CD4-positive, alpha-beta T cell treated with Interferon alpha-2 for 1 hour (primary cell): Measurements from ENCODE around the gene THYN1.
A peak's percentile ranks its signal among the peaks of the same experiment; 100 is the strongest.

ENCODE experiments used
- DNase-seq, 2 donors: peaks; one replicate each; pipeline ENCODE4 v3.0.0-alpha.2; 2020 to 2022

THYN1 gene

DNA sequence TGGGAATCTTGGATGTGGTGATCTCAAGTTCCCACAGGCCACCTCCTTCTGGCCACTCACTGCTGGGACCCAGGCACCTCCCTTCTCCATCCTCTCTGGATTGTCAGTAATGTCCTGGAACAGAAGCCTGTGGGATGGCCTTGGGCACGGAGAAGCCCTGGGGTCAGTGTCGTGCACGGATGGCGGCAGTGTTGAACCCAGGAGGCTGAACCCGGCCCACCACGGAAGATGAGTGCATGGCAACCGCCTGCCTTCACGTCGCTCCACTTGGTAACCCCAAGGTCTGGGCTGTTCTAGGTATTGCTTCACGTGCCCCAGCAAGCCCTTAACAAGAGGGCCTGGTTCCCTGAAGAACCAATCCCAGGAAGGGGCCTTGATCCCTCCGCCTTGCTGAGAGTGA, 7.1 kb downstream of the THYN1 start:
- DNase-seq, result no peak

DNA sequence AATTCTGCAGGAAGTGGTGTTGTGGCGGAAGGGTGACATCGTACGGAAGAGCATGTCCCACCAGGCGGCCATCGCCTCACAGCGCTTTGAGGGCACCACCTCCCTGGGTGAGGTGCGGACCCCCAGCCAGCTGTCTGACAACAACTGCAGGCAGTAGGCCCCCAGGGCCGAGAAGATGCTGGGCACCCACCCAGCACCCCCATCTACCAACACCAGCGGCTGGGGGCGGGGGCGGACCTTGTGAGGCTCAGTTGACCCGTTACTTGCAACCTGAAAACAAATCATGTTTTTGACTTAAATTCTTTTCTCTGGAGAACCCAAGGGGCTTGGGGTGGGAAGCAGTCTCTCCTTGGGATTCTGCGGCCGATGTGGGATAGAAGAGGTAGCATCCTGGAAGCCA, 7.7 kb downstream of the THYN1 start:
- DNase-seq, result no peak

DNA sequence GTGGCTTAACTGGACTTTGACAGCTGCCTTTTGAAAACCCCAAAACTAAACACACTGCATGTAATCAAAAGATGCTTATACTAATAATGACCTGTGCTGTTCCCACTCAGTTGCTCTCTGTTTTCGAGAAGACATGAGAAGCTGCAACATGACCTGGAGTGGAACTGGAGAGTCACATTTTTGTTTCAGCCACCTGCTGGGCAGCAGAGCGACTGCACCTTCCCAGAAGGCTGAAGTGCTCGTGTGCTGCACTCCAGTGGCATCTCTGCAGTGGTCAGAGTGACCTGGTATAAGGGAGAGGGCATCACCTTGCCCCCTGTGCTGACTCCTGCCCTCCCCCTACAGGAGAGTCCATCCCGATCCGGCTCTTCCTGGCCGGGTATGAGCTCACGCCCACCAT, 8.6 kb downstream of the THYN1 start:
- DNase-seq, result peak in 1 of 2 donors; percentile 33

DNA sequence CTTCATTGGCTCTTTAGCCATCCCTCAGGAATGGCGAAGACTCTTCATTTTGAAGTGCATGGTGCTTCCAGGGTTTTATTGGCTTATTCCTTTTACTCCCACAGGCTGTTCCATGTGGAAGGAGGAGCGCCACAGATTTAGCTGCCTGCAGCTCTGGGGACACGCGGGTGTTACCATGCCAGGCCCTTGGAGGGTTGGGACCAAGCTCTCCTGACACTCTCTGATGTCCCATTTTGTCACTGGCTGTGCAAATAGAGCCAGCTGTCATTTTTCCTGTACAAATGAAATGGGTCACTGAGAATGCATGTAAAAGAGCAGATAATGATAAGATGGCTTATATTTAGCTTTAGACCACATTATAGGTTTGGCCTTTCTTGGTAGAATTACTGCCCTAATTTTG, 9.2 kb downstream of the THYN1 start:
- DNase-seq, result no peak

DNA sequence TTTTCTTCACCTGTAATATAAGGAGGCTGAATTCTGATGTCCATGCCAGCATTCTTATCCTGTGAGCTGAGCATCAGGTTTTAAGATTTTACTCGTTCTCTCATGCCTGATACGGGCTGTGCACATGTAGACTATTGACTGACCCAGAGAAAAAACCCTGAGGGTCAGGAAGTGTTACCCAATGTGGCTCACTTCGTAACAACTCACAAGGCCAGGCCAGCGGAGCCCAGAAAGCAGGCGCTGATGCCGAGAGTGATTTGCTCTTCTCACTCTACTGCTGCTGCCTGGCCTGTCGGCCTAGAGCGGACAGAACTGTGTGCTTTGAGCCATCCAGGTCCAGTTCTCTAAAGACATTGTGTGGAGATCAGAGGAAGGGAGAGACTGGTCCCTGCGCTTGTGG, 10.8 kb downstream of the THYN1 start:
- no peak for DNase-seq

DNA sequence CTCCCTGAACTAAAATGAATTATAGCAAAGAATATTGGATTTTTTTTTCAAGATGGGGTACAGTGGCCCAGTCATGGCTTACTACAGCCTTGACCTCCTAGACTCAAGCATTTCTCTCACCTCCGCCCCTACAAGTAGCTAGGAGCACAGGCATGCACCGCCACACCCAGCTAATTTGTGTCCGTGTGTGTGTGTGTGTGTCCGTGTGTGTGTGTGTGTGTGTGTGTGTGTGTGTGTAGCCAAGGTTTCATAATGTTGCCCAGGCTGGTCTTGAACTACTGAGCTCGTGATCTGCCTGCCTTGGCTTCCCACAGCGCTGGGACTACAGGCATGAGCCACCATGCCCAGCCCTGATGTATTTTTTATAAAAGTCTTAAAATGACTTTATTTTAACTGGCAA, 12.6 kb downstream of the THYN1 start:
- DNase-seq, result no peak

DNA sequence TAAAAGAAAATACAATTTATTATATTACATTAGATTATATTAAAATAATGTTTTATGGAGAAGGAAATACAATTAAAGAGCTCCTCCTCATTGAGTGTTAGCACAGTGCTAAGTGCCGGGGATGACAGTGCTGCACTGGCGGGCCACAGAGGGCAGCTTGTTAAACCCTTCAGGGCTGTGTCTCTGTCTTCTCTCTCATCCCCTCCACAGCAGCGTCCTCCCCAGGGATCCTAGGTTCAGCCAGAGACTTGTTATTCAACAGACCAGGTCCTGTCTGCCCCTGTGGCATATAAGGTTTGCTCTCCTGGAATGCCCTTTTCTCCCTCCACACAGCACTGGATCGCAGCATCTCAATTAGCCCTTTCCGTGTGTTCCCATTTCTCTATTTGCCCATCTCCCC, 14.2 kb downstream of the THYN1 start:
- DNase-seq, result no peak

DNA sequence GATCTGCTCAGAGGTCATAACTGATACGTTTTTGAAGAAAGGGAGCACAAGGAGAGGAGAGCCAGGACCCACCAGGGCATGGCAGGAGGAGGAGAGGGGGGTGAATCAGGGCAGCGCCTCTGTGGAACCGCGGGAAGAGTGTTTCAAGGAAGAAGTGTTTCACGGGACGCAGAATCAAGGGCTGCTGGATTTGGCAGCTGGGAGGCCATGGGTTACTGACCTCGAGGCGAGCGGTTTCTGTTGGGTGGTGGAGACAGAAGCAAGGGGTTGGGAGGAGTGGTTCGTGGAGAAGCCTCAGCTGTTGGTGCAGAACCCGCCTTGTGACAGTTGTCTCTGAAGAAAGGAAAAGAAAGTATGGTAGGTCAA, 15.6 kb downstream of the THYN1 start:
- no peak for DNase-seq

DNA sequence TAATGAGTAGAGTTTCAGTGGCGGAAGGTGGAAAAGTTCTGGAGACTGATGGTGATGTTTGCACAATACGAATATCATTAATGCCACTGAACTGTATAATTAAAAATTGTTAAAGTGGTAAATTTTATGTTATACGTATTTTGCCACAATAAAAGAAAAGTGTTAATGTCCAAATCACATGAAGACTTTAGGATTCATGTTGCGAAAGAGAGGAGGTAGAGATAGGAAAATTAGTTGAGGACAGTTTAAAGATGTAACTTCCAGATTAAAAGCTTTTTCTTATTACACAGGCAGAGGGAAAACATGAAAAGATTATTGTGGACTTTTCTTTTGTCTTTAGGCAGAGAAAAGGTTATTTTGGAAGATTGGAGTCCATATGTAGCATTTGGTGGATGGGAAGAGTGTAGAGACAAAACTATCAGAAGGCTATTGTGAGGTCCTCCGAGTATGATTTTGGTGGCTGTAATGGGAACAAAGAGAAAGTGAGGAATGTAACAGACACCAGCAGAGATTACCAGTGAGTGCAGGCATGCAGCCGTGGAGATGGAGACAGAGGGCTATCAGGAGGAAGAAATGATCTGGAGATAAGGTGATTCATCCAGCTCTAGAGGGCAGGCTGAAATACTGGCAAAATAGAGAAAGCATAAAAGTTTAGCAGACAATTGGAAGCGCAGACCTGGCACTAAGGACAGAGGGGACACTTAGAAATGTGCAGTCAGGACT, 16.2 kb downstream of the THYN1 start:
- no peak for DNase-seq

DNA sequence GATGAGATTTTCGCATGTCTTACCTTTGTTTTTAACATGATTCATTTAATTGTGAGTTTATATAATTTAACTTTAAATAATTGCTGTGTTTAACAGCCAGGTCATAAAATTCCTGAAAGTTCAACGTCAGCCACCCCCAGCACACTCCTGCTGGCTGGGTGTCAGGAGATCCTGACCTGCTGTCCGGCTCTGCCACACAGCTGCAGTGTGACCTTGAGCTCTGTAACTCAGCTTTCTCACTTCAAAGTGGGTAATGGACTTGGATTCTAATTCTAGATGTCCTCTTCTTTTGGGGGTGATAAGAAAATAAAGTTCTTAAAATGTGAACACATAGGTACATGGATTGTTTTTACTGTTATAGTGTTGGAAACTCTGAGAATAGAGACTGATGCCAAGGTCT, 17.8 kb downstream of the THYN1 start:
- no peak for DNase-seq

DNA sequence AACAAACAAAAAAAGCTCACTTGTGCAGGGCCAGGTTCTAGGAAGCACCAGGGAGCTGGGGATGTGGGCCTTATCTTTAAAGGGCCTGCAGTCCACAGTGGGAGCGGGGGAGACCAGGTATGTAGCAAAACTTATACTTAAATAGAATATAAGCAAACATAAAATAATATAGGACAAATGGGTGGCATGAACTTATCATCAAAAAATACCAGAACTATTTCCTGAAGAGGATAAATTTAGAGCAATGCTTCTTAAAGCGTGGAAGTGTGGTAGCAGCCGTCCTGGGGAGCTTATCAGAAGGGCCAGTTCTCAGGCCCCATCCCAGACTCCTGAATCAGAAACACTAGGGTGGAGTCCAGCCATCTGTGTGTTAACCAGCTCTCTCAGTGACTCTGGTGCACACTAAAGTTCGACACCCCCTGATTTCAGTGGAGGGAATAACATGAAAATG, 19.4 kb downstream of the THYN1 start:
- DNase-seq, result no peak

DNA sequence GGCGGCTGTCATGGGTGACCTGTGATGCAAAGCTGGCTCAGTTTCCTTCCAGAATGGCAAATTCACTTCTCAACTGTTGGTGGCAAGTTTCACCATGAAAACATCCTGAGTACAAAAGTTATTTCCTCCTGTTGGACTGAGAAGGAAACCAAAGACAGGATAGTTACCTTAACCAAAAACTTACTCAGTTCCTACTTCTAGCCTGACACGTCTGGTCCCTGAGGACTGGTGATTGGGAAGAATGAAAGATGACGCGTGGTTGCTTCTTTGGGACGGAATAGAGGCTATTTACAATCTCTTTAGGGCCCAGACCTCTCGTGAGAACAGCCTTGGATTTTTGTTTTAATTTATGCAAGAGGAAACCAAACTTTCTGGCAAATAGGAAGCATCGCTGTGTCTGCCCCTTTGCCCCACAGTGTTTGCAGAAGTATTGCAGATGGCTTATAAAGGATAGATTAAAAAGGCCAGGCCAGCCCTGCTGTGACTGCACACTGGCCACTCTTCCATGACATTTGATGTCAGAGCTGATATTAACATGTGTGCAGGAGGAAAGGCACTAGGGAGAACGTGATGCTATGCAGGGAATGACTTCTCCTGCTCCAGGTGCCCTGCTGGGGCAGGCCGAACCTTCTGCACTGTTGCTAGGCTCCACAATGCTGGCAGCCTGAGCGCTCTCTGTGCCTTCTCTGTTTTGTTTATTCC, 21.0 kb downstream of the THYN1 start:
- DNase-seq, result no peak

DNA sequence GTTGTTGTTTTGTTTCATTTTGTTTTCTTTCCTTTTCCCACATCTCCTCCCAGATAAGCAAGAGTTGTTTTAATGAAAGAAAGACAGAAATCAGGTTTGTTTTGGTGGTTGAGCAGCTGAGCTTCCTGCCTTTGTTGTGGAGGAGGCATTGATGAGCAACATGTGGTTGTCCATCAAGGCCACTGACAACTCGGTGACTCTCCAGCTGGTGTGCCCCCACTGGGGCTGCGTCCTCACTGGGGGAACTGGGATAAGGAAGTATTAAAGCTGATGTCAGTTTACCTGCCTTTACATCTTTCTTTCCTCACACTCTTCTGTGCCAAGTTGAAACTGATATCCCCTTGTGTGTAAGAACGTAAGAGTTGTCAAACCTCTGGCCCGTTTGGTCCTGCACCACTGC, 22.8 kb downstream of the THYN1 start:
- no peak for DNase-seq

DNA sequence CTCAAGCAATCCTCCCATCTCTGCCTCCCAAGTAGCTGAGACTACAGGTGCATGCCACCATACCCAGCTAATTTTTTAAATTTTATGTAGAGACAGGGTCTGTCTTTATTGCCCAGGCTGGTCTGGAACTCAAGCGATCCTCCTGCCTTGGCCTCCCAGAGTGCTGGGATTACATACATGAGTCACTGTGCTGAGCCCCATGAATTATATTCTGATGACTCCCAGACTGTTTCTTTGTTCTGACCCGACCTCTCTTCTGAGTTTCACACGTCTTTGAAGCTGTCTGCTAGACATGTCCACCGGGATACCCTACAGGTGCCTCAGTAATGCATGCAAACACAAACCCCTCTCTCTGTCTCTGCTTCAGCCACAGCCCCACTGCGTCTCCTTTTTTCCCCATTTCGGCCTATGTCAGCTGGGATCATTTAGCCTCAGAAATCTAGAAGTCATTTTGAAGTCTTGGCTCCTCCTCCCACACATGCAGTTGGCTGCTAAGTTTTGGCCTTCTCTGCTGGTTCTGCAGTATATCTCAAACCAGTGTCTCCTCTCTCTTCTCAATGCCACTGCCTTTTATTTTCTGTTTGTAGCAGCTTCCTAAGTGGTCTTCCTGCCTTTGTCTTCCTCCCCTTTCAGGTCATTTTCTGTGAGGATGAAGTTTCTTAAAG, 23.9 kb downstream of the THYN1 start:
- no peak for DNase-seq

DNA sequence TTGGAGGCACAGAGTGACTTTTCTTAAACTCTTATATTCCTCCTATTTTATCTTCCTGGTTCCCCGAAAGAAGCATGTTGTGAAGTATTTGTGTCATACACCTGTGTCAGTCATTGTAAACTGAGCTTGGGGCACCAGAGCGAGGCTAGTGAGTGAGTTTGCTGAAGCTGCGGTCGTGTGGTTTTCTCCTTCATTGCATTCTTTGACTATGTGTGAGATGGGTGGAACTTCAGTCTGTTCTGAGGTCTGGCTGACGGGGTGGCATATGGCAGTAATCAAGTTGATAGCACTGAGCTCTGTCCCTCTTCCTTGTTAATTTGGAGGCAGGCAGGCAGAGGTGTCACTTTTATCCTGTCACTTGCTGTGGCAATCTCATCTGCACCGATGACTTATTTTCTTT, 24.5 kb downstream of the THYN1 start:
- DNase-seq, result peak; percentile 42 to 46

DNA sequence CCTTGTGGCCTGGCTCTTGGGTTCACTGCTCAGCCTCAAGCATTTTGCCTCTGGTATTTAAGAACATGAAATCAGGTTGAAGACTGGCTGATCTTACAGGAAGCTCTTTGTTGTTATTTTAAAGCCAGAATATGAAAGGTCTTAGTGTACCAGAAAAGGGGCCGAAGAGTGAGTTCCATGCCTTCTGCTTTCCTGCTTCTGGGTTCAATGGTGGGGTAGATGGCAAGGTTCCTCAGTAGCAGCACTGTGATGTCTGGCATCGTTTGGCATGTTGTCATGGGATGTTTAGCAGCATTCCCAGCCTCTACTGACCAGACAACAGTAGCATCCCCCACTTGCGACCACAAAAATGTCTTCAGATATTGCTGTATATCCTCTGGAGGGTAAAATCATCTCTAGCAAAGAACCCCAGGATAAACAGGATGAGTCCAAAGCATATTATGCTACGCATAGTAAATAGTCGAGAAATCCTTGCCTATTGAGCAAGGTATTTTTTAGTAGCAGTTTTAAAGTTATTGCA, 26.3 kb downstream of the THYN1 start:
- DNase-seq, result no peak

DNA sequence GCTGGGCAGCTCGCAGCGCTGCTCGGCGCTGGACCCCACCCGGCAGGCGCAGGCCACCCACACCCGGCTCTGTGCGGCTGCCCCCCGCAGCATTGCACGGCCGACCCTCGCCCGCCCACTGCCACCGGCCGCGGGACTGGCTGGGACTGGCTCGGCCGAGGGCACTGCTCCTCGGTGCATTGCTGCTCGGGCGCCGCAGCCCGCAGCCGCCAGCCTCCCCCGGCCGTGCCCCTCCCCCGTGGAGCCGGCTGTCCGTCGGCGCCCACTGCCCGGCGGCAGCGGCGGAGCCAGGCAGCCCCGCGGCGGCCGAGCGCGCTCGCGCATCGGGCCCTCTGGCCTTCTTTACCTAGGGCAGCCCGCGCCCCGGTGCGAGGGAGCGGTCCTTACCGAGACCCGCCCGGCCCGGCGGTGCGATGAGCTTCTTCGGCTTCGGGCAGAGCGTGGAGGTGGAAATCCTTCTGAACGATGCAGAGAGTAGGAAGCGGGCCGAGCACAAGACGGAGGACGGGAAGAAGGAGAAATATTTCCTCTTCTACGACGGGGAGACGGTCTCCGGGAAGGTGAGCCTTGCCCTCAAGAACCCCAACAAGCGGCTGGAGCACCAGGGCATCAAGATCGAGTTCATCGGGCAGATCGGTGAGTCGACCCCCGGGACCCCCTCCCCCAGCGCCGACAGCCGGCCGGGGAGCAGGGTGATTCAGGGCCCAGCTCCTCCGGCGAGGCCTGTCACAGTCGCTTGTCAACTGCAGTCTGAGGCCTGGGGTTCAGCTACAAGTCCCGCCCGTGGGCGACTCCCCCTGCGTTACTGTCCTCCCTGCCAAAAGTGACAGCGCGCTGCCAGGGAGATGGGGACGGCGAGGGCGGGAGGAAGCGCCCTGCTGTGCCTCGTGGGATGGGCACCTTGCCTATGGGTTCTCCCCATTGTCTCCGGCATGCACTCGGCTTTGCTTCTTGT, 28.2 kb downstream of the THYN1 start:
- peak; percentile 17 to 49 for DNase-seq

DNA sequence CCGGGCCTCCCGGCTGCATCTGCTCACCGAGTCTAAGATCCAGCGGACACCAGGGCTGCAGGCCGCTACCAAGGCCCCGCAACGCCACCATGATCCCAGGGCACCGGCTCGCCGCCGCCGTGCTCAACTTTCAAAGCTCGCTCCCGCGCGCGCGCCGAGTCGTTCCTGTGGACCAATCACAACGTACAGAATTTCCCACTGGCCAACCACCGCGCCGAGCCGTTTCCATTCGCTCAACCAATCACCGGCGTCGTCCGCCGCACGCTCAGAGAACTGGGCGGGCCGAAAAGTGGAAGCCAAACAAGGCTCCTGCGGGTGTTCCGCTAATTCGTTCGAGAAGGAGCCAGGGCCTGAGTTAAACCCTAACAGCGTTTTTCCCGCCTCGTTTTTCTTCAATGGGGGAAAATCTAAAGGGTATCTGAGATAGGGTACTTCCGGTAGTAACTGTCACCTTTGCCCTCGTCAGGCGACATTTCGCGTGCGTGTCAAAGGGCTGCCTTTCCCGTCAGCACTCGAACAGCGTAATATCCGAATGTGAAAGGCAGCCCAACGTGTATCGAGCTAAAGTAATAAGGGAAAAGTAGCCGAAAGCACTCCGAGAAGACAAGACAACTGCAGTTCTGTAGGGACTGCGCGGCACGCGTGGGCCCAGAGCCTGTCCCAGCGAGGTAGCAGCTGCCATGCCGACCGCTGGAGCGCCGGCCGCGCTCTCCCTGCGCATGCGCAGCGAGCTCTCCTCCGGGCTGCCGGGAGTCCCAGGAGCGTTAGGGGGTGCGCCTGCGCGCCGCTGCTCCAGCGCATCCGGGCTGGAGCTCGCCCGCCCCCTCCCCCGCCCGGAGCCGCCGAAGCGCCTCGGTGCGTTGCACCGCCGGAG, 29.1 kb downstream of the THYN1 start, which contains the start of the genes NCAPD3 and VPS26B:
Gene NCAPD3 (minus strand): TSS at position 132 of the 874 bp plus-strand sequence. CDS start 41 bp downstream, at position 91.
Gene VPS26B (plus strand): TSS at position 836 of the 874 bp plus-strand sequence. CDS start 452 bp downstream, outside the sequence.
- peak; percentile 95 to 96 for DNase-seq

DNA sequence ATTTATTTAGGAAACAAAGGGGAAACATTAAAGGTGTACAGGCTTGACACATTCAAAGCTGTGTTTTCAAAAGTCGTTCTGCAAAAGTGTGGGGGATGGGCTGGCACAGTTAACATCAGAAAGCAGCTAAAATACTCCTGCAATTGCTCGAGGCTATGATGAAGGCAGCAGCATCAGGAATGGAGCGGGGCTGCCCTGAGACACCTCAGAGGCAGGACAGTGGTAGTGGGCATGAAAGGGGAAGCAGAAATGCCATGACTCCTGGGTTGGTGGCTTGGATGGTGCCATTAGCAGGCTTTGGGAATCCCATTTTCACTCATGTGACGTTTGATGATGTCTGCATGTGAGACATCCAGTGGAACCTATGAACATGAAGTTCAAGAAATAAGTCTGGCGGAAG, 30.0 kb downstream of the THYN1 start:
- no peak for DNase-seq

DNA sequence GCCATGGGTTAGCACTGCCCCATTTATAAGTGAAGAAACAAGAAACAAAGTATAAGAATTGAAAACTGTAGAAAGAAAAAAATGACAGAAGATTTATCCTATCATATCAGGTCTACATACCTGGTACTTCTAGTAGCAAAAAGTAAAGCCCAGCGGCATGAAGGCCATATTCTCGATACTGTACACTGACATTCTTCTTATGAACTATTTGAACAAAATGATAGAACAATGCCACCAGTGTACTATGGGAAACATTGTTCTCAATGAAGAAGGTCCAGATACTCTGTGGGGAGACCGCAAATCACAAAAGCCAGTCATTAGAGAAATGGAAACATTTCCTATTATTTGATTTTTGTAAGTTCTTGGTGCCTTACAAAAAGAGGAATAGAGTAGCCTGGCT, 36.3 kb downstream of the THYN1 start:
- no peak for DNase-seq

DNA sequence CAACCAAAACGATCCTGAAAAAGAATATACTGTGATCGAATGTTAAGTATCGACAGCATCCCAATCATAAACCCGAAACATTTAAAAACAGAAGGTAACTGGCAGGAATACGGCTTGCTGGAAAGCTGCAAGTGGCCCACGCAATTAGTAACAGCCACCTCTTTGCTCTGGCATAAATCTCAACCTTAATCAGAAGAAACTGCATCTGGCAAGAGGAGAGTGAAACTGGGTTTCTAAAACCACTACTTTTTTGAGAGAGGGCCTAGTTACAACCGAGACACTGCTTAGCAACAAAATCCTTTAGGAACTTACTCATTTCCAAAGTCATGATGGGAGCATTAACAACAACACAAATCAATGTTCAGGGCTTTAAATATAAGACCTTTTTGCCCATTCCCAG, 37.3 kb downstream of the THYN1 start:
- no peak for DNase-seq
